DOHH2 (cell line): ENCODE measurements around the gene FOSL2.

Experiments used
- H3F3A ChIP-seq: fragments of 200-600 bp; sonication (generic), shearing (Covaris generic); 2 replicates; pipeline ENCODE4 v1.6.0; 2016; ENCODE audit warnings: antibody characterized with exemption, mild to moderate bottlenecking; ENCODE audit not compliant: control insufficient read depth, insufficient read depth
- H3K27ac ChIP-seq: fragments of 200-600 bp; sonication (generic); 2 replicates; pipeline ENCODE4 v1.5.1; 2014; ENCODE audit warnings: low read depth, mild to moderate bottlenecking, low read length, moderate library complexity
- H3K27me3 ChIP-seq: fragments of 200-600 bp; sonication (generic); 2 replicates; pipeline ENCODE4 v1.6.1; 2014; ENCODE audit warnings: mild to moderate bottlenecking, low read length, mixed read lengths; ENCODE audit not compliant: control insufficient read depth
- H3K36me3 ChIP-seq: fragments of 200-600 bp; sonication (generic); 2 replicates; pipeline ENCODE4 v1.6.1; 2014; ENCODE audit warnings: mild to moderate bottlenecking, low read length, moderate library complexity, mixed read lengths; ENCODE audit not compliant: control insufficient read depth
- H3K4me1 ChIP-seq: fragments of 200-600 bp; sonication (generic); 2 replicates; pipeline ENCODE4 v1.6.1; 2014; ENCODE audit warnings: mild to moderate bottlenecking, low read length, mixed read lengths; ENCODE audit not compliant: control insufficient read depth
- H3K4me2 ChIP-seq: fragments of 200-600 bp; sonication (generic); 2 replicates; pipeline ENCODE4 v1.6.0; 2014; ENCODE audit warnings: mild to moderate bottlenecking, low read length, moderate library complexity
- H3K4me3 ChIP-seq: fragments of 200-600 bp; sonication (generic); 2 replicates; pipeline ENCODE4 v1.5.1; 2014; ENCODE audit warnings: mild to moderate bottlenecking, low read length, mixed read lengths
- H3K79me2 ChIP-seq: fragments of 200-600 bp; sonication (generic); 2 replicates; pipeline ENCODE4 v1.6.1; 2014; ENCODE audit warnings: mild to moderate bottlenecking, low read length, mixed read lengths; ENCODE audit not compliant: control insufficient read depth
- H3K9me2 ChIP-seq: fragments of 200-600 bp; sonication (generic); replicated peaks from 2 replicates; pipeline ENCODE4 v1.6.1; 2014; ENCODE audit warnings: mild to moderate bottlenecking, low read length, mixed read lengths; ENCODE audit not compliant: control insufficient read depth
- H3K9me3 ChIP-seq: fragments of 200-600 bp; sonication (generic); 2 replicates; pipeline ENCODE4 v1.6.1; 2014; ENCODE audit warnings: antibody characterized with exemption, low read length, mixed read lengths; ENCODE audit not compliant: control insufficient read depth, insufficient read depth
- H4K20me1 ChIP-seq: fragments of 200-600 bp; sonication (generic); 2 replicates; pipeline ENCODE4 v1.6.0; 2014; ENCODE audit warnings: low read depth, mild to moderate bottlenecking, antibody characterized with exemption, low read length, moderate library complexity; ENCODE audit not compliant: control insufficient read depth, insufficient read depth
- EZH2phosphoT487 ChIP-seq: fragments of 200-600 bp; sonication (generic); IDR thresholded peaks from 2 replicates; pipeline ENCODE4 v1.6.1; 2017; ENCODE audit warnings: borderline replicate concordance, mild to moderate bottlenecking, antibody characterized with exemption, low read length, moderate library complexity, mixed read lengths
- TF ChIP-seq, protein P1 (sequence below): fragments of 200-600 bp; sonication (generic); IDR thresholded peaks from one replicate; pipeline ENCODE4 v1.5.1; 2014; ENCODE audit warnings: antibody characterized with exemption, mild to moderate bottlenecking, low read depth, low read length; ENCODE audit not compliant: poor library complexity, severe bottlenecking

Gene FOSL2

DNA sequence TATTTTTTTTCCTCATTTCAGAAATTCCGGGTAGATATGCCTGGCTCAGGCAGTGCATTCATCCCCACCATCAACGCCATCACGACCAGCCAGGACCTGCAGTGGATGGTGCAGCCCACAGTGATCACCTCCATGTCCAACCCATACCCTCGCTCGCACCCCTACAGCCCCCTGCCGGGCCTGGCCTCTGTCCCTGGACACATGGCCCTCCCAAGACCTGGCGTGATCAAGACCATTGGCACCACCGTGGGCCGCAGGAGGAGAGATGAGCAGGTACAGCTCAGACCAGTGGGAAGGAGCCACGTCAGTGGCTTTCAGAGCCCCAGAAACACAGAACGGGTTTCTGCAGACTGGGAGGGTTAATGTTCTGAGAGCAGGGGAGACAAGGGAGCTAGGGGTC is 11.4 kb downstream of the FOSL2 start:
- Histone ChIP-seq H4K20me1 (no peaks in the 10 kb centered on the region), H3F3A (no peaks in the 10 kb centered on the region), H3K4me1 (no peaks in the 10 kb centered on the region), H3K27me3 (0 out of 2 replicates have a peak, but pooled peaks cover 5% of the 10 kb centered on the region), H3K4me2 (no peak overlapping the region), H3K9me2 (no peaks in the 10 kb centered on the region), H3K79me2 (no peaks in the 10 kb centered on the region), H3K36me3 (no peaks in the 10 kb centered on the region), H3K9me3 (no peaks in the 10 kb centered on the region), H3K4me3 (no peak overlapping the region), H3K27ac (no peak overlapping the region)
- TF ChIP-seq EZH2phosphoT487: no peak
- TF ChIP-seq, protein P1, sequence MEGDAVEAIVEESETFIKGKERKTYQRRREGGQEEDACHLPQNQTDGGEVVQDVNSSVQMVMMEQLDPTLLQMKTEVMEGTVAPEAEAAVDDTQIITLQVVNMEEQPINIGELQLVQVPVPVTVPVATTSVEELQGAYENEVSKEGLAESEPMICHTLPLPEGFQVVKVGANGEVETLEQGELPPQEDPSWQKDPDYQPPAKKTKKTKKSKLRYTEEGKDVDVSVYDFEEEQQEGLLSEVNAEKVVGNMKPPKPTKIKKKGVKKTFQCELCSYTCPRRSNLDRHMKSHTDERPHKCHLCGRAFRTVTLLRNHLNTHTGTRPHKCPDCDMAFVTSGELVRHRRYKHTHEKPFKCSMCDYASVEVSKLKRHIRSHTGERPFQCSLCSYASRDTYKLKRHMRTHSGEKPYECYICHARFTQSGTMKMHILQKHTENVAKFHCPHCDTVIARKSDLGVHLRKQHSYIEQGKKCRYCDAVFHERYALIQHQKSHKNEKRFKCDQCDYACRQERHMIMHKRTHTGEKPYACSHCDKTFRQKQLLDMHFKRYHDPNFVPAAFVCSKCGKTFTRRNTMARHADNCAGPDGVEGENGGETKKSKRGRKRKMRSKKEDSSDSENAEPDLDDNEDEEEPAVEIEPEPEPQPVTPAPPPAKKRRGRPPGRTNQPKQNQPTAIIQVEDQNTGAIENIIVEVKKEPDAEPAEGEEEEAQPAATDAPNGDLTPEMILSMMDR: no peak

DNA sequence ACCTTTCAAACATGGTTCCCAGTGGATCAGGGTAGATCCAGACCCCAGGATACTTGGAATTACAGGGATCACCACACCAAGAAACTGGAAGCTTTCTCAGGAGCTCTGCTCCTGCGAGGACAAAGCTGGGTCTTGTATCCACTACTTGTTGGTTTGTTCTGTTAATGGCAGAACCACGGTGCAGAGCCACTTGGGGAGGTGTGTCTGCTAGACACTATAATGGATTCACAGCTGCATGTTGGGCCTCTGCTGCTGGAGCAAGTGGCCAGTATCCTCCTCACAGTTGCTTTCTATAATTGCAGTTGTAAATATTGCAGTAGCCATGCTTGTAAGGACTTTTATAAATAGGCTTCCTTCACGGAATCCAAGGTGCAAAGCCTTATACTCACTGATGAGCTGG is 12.9 kb downstream of the FOSL2 start:
- no peak overlapping the region for H3K27ac ChIP-seq
- no peaks in the 10 kb centered on the region for H3K36me3 ChIP-seq
- no peaks in the 10 kb centered on the region for H3K79me2 ChIP-seq
- H3F3A ChIP-seq: no peaks in the 10 kb centered on the region
- no peak for TF ChIP-seq EZH2phosphoT487
- TF ChIP-seq, protein P1: no peak
- H3K4me3 ChIP-seq: no peak overlapping the region
- no peaks in the 10 kb centered on the region for H3K9me3 ChIP-seq
- H3K9me2 ChIP-seq: no peaks in the 10 kb centered on the region
- H3K4me1 ChIP-seq: no peaks in the 10 kb centered on the region
- no peaks in the 10 kb centered on the region for H4K20me1 ChIP-seq
- no peak overlapping the region for H3K4me2 ChIP-seq
- 0 out of 2 replicates have a peak, but pooled peaks cover 3% of the 10 kb centered on the region for H3K27me3 ChIP-seq

DNA sequence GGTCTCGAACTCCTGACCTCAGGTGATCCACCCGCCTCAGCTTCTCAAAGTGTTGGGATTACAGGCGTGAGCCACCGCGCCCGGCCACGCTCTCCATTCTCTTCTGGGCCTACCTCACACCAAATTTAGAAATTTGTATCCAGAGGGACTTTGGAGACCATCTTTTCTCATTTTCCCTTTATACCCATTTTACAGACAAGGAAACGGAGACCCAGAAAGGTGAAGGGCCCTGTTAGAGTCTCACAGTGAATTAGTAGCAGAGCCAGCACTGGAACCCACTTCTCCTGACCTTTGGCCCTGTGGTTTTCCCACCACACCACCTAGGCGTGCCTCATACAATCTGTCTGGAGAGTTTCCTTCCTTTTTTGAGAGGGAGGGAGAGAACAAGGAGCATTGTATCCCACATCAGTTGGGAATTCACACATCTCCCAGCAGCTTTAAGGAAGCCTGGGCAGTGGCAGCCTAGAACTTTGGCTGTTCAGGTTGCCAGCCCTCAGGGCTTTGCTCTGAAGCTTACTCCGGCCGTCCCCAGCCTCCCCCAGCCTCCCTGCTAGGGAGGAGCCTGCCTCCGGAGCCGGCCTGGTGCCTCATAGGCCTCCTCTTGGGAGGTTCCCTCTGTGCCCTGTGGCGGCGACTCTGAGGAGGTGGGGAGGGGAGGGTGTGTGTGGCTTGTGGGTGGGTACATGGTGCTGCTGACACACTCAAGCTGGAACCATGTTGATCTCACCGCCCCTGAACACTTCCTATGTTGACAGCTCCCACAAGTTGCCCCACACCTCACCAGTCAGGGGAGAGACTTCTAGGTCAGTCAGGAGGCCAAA is 13.8 kb downstream of the FOSL2 start:
- Histone ChIP-seq H3K36me3 (no peaks in the 10 kb centered on the region), H3K79me2 (no peaks in the 10 kb centered on the region), H3K27me3 (no peaks in the 10 kb centered on the region), H3K27ac (no peak overlapping the region), H4K20me1 (no peaks in the 10 kb centered on the region), H3K4me1 (no peaks in the 10 kb centered on the region), H3K4me3 (no peak overlapping the region), H3K9me3 (no peaks in the 10 kb centered on the region), H3K9me2 (no peaks in the 10 kb centered on the region), H3F3A (no peaks in the 10 kb centered on the region), H3K4me2 (no peak overlapping the region)
- TF ChIP-seq EZH2phosphoT487: no peak
- TF ChIP-seq, protein P1: no peak
